Adipocyte (in vitro differentiated cells): Measurements from ENCODE around the gene UGT1A5.

Source experiments
- DNase-seq: peaks from one replicate; pipeline ENCODE4 v3.0.0-alpha.2; 2015; ENCODE audit warnings: low read depth
- H3K27me3 ChIP-seq: replicated peaks from 2 replicates; pipeline ENCODE4 v1.7.0; 2013; ENCODE audit warnings: mild to moderate bottlenecking, low read length, moderate library complexity; ENCODE audit not compliant: control insufficient read depth, insufficient read depth
- H3K36me3 ChIP-seq: 2 replicates; pipeline ENCODE4 v1.7.0; 2013; ENCODE audit warnings: low read length, mild to moderate bottlenecking, moderate library complexity; ENCODE audit not compliant: control insufficient read depth, insufficient read depth, severe bottlenecking
- H3K4me1 ChIP-seq: 2 replicates; pipeline ENCODE4 v1.7.0; 2013; ENCODE audit warnings: mild to moderate bottlenecking, low read length, moderate library complexity; ENCODE audit not compliant: control insufficient read depth, insufficient read depth
- H3K4me3 ChIP-seq: 2 replicates; pipeline ENCODE4 v1.7.0; 2013; ENCODE audit warnings: mild to moderate bottlenecking, low read length, moderate library complexity
- H3K9ac ChIP-seq: 2 replicates; pipeline ENCODE4 v1.7.0; 2013; ENCODE audit warnings: mild to moderate bottlenecking, low read length, moderate library complexity
- H3K9me3 ChIP-seq: 2 replicates; pipeline ENCODE4 v1.7.0; 2013; ENCODE audit warnings: mild to moderate bottlenecking, low read length, moderate library complexity; ENCODE audit not compliant: control insufficient read depth

The UGT1A5 gene

DNA sequence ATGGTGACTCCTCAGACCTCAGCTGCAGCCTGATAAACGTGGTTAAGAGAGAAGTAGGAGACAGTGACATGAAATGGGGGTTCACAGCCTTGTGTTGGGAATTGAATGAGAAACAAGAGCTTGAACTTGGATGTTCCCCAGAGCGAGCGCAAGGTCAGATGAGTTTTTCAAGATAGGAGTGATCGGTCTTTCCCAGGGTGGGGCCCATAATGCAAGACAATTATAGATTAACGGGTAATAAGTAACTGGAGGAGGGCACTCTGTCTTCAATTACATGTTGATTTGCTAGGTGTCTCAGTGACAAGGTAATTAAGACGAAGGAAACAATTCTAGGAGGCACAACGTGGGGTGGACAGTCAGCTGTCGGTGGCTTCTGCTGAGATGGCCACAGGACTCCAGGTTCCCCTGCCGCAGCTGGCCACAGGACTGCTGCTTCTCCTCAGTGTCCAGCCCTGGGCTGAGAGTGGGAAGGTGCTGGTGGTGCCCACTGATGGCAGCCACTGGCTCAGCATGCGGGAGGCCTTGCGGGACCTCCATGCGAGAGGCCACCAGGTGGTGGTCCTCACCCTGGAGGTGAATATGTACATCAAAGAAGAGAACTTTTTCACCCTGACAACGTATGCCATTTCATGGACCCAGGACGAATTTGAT lies at the start of gene UGT1A5:
Gene UGT1A5, plus strand, starts transcription at position 297 of the 651 bp plus-strand sequence. Its CDS starts 85 bp downstream, at position 382.
- H3K9me3 ChIP-seq: no peaks in the 10 kb centered on the region
- H3K4me1 ChIP-seq: peaks cover 12% of the 10 kb centered on the region
- H3K27me3 ChIP-seq: peaks cover 22% of the 10 kb centered on the region
- no peak within 1 kb of the TSS for H3K9ac ChIP-seq
- H3K36me3 ChIP-seq: no peaks in the 10 kb centered on the region
- no peak within 1 kb of the TSS for H3K4me3 ChIP-seq
- no peak for DNase-seq

DNA sequence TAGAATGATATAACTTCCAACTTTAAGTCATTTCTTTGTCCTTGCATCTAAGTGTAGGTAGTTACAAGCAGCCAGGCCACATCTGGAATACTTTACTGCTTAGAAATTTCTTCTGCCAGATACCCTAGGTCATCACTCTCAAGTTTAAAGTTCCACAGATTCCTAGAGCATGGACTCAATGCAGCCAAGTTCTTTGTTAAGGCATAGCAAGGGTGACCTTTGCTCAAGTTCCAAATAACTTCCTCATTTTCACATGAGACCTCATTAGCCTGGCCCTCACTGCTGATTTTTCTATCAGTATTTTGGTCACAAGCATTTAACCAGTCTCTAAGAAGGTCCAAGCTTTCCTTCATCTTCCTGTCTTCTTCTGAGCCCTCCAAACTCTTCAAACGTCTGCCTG lies 48.8 kb upstream of the UGT1A5 start:
- H3K27me3 ChIP-seq: peaks cover 3% of the 10 kb centered on the region
- peaks cover 6% of the 10 kb centered on the region for H3K9me3 ChIP-seq
- no peaks in the 10 kb centered on the region for H3K36me3 ChIP-seq
- H3K9ac ChIP-seq: no peak overlapping the region
- no peaks in the 10 kb centered on the region for H3K4me1 ChIP-seq
- H3K4me3 ChIP-seq: no peak overlapping the region
- no peak for DNase-seq

DNA sequence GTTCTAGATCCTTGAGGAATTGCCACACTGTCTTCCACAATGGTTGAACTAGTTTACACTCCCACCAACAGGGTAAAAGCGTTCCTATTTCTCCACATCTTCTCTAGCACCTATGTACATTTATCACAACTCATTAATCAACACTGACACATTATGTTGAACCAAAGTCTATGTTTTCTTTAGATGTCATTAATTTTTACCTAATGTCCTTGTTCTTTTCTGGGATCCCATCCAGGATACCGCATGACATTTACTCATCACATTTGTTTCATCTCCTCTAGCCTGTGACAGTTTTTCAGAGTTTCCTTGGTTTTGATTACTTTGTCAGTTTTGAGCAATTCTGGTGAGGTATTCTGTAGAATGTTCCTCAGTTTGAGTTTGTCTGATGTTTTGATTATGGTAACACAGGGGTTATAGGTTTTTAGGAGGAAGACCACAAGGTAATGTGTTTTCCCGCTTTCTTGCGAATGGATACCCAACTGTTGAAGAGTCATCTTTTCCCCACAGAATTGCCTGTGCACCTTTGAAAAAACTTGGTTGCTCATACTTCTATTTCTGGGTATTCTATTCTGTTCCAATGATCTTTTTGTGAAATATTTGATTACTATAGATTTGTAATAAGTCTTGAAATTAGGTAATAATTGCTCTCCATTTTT lies 44.0 kb upstream of the UGT1A5 start:
- H3K27me3 ChIP-seq: peaks cover 1% of the 10 kb centered on the region
- no peak overlapping the region for H3K4me3 ChIP-seq
- H3K36me3 ChIP-seq: no peaks in the 10 kb centered on the region
- no peaks in the 10 kb centered on the region for H3K4me1 ChIP-seq
- DNase-seq: no peak
- no peaks in the 10 kb centered on the region for H3K9me3 ChIP-seq
- H3K9ac ChIP-seq: no peak overlapping the region

DNA sequence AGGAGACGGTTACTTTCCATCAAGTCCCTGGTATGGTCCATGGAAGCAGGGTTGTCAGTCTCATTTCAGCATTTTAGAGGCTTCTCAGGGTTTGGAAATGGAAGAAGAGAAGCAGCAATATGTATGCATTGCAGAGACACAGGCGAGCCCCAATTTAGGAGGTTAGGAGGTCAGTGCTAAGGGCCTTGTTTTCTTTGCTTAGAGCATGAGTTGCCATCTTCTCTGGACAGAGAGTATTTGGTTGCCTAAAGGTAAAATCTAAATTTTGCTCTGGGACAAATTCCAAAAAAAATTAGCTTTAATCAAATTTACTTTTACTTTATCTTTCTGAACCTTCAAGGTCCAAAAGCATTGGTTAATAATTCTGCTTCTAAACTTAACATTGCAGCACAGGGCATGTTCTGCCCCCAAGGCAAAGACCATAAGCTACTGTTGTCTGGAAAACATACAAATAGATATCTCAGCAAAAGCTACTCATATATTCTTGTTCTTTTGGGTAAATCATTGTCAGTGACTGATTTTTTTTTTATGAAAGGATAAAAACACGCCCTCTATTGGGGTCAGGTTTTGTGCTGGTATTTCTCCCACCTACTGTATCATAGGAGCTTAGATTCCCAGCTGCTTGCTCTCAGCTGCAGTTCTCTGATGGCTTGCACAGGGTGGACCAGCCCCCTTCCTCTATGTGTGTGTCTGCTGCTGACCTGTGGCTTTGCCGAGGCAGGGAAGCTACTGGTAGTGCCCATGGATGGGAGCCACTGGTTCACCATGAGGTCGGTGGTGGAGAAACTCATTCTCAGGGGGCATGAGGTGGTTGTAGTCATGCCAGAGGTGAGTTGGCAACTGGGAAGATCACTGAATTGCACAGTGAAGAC lies 41.2 kb upstream of the UGT1A5 start, which contains the start of gene UGT1A9:
Gene UGT1A9, plus strand, starts transcription at position 609 of the 872 bp plus-strand sequence. Its CDS starts 37 bp downstream, at position 646.
- H3K4me3 ChIP-seq: no peak within 1 kb of the TSS
- no peaks in the 10 kb centered on the region for H3K9me3 ChIP-seq
- DNase-seq: no peak
- no peaks in the 10 kb centered on the region for H3K4me1 ChIP-seq
- no peak within 1 kb of the TSS for H3K9ac ChIP-seq
- H3K27me3 ChIP-seq: no peaks in the 10 kb centered on the region
- no peaks in the 10 kb centered on the region for H3K36me3 ChIP-seq

DNA sequence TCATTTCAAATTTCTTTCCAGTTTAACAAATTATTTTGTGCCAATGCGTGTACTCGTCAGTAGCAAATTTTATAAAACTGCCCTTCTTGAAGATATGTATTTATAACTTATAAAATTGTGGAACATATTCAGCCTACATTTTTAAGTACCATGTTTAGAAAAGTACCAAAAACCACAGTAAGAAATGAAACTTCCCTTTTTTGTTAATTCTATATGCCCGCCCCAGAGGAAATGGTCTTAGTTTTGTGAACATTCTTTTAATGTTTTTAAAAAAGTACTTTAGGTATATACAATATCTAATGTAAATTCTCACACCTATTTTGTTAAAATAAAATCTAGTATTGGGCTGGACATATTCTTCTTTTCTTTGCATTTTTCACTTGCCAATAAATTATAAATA lies 39.8 kb upstream of the UGT1A5 start:
- Histone ChIP-seq H3K9ac (no peak overlapping the region), H3K36me3 (no peaks in the 10 kb centered on the region), H3K9me3 (no peaks in the 10 kb centered on the region), H3K4me1 (no peaks in the 10 kb centered on the region), H3K27me3 (no peaks in the 10 kb centered on the region), H3K4me3 (no peak overlapping the region)
- DNase-seq: no peak

DNA sequence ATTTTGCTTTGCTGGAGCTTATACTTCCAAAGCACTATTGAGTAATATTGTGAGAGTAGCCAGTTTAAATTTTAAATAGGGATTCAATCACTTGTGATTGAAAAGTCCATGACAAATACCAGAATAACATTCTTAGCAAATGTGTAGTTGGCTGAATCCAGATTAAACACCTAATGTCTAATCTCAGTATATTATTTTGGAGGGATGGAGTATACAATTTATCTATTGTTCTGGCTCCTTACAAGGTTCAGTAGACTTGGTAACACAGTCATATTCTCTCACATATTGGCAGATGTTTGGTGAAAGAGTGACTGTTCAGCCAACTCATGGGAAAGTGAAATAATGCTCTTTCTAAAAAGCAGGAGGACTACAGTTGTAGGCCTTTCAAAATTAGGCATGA lies 38.8 kb upstream of the UGT1A5 start:
- Histone ChIP-seq H3K9ac (no peak overlapping the region), H3K36me3 (no peaks in the 10 kb centered on the region), H3K4me3 (no peak overlapping the region), H3K27me3 (no peaks in the 10 kb centered on the region), H3K4me1 (no peaks in the 10 kb centered on the region), H3K9me3 (no peaks in the 10 kb centered on the region)
- DNase-seq: no peak

DNA sequence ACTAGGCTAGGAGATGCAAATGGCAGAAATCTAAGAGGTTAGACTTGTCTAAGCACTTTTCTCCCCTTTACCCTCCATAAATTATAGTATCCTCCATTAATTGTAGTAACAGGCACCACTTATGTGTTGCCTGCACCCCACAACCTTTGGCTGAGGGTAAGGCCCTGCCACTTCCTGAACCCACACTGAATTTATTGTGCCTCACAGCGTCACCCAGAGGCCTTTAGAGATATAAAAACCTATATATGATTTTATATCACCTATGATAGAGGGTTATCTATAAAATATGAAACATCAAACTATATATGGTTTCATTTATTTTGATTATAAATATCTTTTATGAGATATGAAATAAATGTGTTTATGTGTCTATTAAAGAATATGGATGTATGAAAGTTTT lies 38.4 kb upstream of the UGT1A5 start:
- H3K4me3 ChIP-seq: no peak overlapping the region
- H3K36me3 ChIP-seq: no peaks in the 10 kb centered on the region
- no peak for DNase-seq
- peaks cover 3% of the 10 kb centered on the region for H3K27me3 ChIP-seq
- H3K9me3 ChIP-seq: no peaks in the 10 kb centered on the region
- H3K9ac ChIP-seq: no peak overlapping the region
- H3K4me1 ChIP-seq: no peaks in the 10 kb centered on the region

DNA sequence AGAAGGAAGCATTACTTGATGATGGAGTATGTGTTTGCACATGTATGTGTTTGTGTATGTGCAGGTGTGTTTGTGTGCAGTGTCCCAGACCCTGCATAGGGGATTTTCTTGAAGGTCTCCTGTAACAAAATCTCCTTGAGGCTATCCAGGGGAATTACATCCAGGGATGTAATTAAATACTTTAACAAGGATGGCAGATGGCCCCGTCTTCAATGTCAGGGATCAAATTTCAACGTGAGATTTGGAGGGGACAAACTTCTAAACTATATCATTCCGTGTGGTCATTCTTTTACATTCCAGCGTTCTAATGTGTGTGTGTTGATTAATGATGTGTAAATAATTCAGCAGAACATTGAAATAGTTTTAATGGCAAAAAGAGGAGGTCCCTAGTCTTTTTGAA lies 37.7 kb upstream of the UGT1A5 start:
- Histone ChIP-seq H3K9ac (no peak overlapping the region), H3K27me3 (peaks cover 5% of the 10 kb centered on the region), H3K4me1 (no peaks in the 10 kb centered on the region), H3K36me3 (no peaks in the 10 kb centered on the region), H3K9me3 (no peaks in the 10 kb centered on the region), H3K4me3 (no peak overlapping the region)
- DNase-seq: no peak

DNA sequence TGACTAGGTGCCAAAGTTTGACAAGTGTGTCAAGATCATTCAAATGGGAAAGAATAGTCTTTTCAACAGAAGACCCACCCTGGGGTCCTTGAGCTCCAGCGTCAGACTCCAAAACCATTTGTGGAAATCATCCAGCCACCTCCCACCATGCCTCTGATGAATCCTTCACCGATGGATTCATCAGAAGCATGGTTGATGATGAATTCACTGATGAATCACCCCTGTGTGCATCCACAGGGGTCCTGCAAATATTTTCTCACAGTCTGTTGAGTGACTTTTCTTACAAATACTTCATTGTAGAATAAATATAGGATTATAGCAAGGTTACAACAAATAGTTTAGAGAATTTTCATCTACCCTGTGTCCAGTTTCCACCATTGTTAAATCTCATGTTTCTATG lies 36.7 kb upstream of the UGT1A5 start:
- H3K4me1 ChIP-seq: no peaks in the 10 kb centered on the region
- no peak overlapping the region for H3K9ac ChIP-seq
- H3K36me3 ChIP-seq: no peaks in the 10 kb centered on the region
- peaks cover 5% of the 10 kb centered on the region for H3K27me3 ChIP-seq
- DNase-seq: no peak
- no peaks in the 10 kb centered on the region for H3K9me3 ChIP-seq
- H3K4me3 ChIP-seq: no peak overlapping the region

DNA sequence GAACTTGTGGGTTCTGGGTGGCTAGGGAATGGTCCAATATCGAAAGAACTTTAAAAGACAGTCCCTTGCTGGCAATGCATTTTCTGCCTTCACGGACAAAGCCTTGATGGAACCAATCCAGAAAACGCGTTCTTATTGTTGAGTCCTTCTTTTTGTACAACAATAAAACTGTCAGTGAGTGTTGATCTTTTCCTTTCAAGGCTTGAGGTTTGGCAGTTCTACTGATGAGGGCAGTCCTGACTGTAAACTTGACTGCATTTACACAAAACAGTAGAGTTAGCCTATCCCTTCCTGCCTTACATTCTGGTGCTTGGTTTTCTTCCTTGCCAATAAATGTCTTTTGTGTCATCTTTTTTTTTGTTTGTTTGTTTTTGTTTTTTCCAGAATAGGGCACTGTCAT lies 33.5 kb upstream of the UGT1A5 start:
- no peaks in the 10 kb centered on the region for H3K9me3 ChIP-seq
- DNase-seq: no peak
- no peak overlapping the region for H3K4me3 ChIP-seq
- H3K27me3 ChIP-seq: peaks cover 5% of the 10 kb centered on the region
- H3K9ac ChIP-seq: no peak overlapping the region
- no peaks in the 10 kb centered on the region for H3K4me1 ChIP-seq
- no peaks in the 10 kb centered on the region for H3K36me3 ChIP-seq

DNA sequence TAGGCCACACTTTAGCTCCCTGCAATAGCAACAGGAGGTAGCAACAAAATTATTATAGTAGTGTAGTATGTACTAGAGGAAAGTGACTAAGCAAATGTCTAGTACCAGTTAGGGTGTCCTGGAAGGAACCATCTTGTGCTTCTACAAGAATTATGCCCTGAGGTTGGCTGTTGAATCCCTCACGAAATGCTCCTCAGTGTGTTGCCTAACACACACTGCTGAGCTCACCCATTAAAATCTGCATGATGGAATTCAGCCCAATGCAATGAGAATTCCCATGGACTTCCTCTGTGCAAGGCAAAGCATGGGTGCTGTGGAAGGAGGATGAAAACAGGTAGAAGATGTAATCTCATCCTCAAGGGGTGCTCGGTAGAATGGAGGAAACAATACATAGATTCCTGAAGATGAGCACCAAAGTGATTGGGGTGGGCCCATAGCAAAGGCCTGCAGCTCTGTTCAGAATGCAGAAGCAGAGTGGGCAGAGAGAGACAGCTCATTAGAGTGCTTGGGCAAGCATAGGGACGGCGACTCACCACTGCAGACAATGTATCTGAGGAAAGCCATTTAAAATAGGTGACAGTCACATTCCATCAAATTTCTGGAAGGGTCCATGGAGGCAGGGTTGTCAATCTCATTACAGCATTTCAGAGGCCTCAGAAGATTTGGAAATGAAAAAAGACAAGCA lies 32.2 kb upstream of the UGT1A5 start:
- no peak for DNase-seq
- no peak overlapping the region for H3K9ac ChIP-seq

More for the DNA sequence above, 32.2 kb upstream of the UGT1A5 start:
- peaks cover 5% of the 10 kb centered on the region for H3K27me3 ChIP-seq
- no peak overlapping the region for H3K4me3 ChIP-seq
- no peaks in the 10 kb centered on the region for H3K4me1 ChIP-seq
- H3K9me3 ChIP-seq: no peaks in the 10 kb centered on the region
- no peaks in the 10 kb centered on the region for H3K36me3 ChIP-seq
